ENCODE results near the gene ASNSD1.

Gene ASNSD1

DNA sequence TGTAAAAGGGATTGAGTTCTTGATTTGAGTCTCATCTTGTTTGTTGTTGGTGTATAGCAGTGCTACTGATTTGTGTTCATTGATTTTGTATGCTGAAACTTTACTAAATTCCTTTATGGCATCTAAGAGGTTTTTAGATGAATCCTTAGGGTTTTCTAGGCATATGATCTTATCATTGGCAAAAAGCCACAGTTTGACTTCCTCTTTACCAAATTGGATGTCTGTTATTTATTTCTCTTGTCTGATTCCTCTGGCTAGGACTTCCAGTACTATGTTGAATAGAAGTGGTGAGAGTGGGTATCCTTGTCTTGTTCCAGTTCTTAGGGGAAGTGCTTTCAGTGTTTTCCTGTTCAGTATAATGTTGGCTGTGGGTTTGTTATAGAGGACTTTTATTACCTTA is 18.0 kb downstream of the ASNSD1 start:
- Histone ChIP-seq H3K4me1 (ENCODE audit: insufficient read depth, low read length, poor library complexity, severe bottlenecking) (no peaks in the 10 kb centered on the region), H3K9me3 (ENCODE audit: insufficient read depth, low read depth, low read length) (no peaks in the 10 kb centered on the region), H2AFZ (ENCODE audit: low read length) (no peak overlapping the region), H3K9ac (ENCODE audit: low read depth, low read length, poor library complexity, severe bottlenecking) (no peak overlapping the region), H4K20me1 (ENCODE audit: insufficient read depth, low read length, poor library complexity, severe bottlenecking) (no peaks in the 10 kb centered on the region), H3K9me2 (replicated peaks; ENCODE audit: low read depth, low read length) (no peaks in the 10 kb centered on the region), H3K4me2 (ENCODE audit: low read depth, low read length, poor library complexity, severe bottlenecking) (no peak overlapping the region), H3K4me3 (ENCODE audit: low read length, poor library complexity, severe bottlenecking) (no peak overlapping the region), H3K27me3 (ENCODE audit: insufficient read depth, low read length, poor library complexity, severe bottlenecking) (no peaks in the 10 kb centered on the region), H3K79me2 (ENCODE audit: insufficient read depth, low read length) (no peaks in the 10 kb centered on the region), H3K36me3 (ENCODE audit: insufficient read depth, low read length) (no peaks in the 10 kb centered on the region), H3F3A (ENCODE audit: low read depth) (no peaks in the 10 kb centered on the region)
- TF ChIP-seq, protein P1, sequence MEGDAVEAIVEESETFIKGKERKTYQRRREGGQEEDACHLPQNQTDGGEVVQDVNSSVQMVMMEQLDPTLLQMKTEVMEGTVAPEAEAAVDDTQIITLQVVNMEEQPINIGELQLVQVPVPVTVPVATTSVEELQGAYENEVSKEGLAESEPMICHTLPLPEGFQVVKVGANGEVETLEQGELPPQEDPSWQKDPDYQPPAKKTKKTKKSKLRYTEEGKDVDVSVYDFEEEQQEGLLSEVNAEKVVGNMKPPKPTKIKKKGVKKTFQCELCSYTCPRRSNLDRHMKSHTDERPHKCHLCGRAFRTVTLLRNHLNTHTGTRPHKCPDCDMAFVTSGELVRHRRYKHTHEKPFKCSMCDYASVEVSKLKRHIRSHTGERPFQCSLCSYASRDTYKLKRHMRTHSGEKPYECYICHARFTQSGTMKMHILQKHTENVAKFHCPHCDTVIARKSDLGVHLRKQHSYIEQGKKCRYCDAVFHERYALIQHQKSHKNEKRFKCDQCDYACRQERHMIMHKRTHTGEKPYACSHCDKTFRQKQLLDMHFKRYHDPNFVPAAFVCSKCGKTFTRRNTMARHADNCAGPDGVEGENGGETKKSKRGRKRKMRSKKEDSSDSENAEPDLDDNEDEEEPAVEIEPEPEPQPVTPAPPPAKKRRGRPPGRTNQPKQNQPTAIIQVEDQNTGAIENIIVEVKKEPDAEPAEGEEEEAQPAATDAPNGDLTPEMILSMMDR (conservative IDR thresholded peaks at IDR 0.05; ENCODE audit: low read length): no peak
- no peak for TF ChIP-seq EZH2phosphoT487 (IDR thresholded peaks at IDR 0.05; ENCODE audit: borderline replicate concordance)

DNA sequence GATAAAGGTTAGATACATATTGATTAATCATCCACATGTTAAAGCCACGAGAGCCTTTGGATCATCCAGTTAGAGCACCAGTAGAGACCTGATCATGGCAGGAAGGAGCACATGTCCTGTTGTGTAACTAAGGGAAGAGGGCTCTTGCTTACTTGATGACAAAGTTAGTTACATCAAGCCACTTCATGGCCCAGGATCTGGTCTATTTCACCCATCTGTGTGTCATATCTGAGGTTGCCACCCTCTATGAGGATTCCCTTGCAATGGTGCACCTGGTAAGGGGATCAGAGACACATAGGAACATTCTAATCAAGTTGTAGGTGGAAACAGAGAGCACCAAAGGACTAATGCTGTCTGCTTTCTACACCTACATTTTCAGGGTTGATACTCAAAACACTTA is 19.9 kb downstream of the ASNSD1 start:
- H3F3A ChIP-seq (ENCODE audit: low read depth): no peaks in the 10 kb centered on the region
- no peaks in the 10 kb centered on the region for H3K9me2 ChIP-seq (replicated peaks; ENCODE audit: low read depth, low read length)
- no peak for TF ChIP-seq EZH2phosphoT487 (IDR thresholded peaks at IDR 0.05; ENCODE audit: borderline replicate concordance)
- TF ChIP-seq, protein P1 (conservative IDR thresholded peaks at IDR 0.05; ENCODE audit: low read length): no peak
- H3K36me3 ChIP-seq (ENCODE audit: insufficient read depth, low read length): no peaks in the 10 kb centered on the region
- H3K27me3 ChIP-seq (ENCODE audit: insufficient read depth, low read length, poor library complexity, severe bottlenecking): no peaks in the 10 kb centered on the region
- no peaks in the 10 kb centered on the region for H3K79me2 ChIP-seq (ENCODE audit: insufficient read depth, low read length)
- H2AFZ ChIP-seq (ENCODE audit: low read length): no peak overlapping the region
- no peaks in the 10 kb centered on the region for H3K9me3 ChIP-seq (ENCODE audit: insufficient read depth, low read depth, low read length)
- no peak overlapping the region for H3K4me2 ChIP-seq (ENCODE audit: low read depth, low read length, poor library complexity, severe bottlenecking)
- no peaks in the 10 kb centered on the region for H4K20me1 ChIP-seq (ENCODE audit: insufficient read depth, low read length, poor library complexity, severe bottlenecking)
- H3K4me1 ChIP-seq (ENCODE audit: insufficient read depth, low read length, poor library complexity, severe bottlenecking): peaks cover 10% of the 10 kb centered on the region
- no peak overlapping the region for H3K4me3 ChIP-seq (ENCODE audit: low read length, poor library complexity, severe bottlenecking)
- H3K9ac ChIP-seq (ENCODE audit: low read depth, low read length, poor library complexity, severe bottlenecking): no peak overlapping the region

DNA sequence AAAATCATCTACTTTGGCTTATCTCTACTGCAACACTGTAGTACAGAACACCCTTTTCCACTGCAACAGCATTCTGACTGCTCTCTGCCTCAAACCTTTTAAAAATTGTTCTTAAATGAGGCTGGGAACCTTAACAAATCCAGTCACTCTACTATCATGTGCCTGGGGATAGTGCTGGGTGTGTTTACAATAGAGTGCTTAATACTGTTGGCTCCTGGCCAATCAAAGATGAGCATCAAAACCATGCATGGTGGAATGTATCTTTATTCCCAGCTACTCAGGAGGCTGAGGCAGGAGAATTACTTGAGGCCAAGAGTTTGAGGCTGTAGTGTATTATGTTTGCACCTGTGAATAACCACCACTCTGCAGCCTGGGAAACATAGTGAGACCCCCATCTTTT is 20.6 kb downstream of the ASNSD1 start:
- peaks cover 13% of the 10 kb centered on the region for H3K4me1 ChIP-seq (ENCODE audit: insufficient read depth, low read length, poor library complexity, severe bottlenecking)
- H2AFZ ChIP-seq (ENCODE audit: low read length): no peak overlapping the region
- no peak overlapping the region for H3K4me2 ChIP-seq (ENCODE audit: low read depth, low read length, poor library complexity, severe bottlenecking)
- H3K9me3 ChIP-seq (ENCODE audit: insufficient read depth, low read depth, low read length): no peaks in the 10 kb centered on the region
- no peaks in the 10 kb centered on the region for H4K20me1 ChIP-seq (ENCODE audit: insufficient read depth, low read length, poor library complexity, severe bottlenecking)
- H3K9ac ChIP-seq (ENCODE audit: low read depth, low read length, poor library complexity, severe bottlenecking): no peak overlapping the region
- H3K27me3 ChIP-seq (ENCODE audit: insufficient read depth, low read length, poor library complexity, severe bottlenecking): no peaks in the 10 kb centered on the region
- no peaks in the 10 kb centered on the region for H3K9me2 ChIP-seq (replicated peaks; ENCODE audit: low read depth, low read length)
- H3K79me2 ChIP-seq (ENCODE audit: insufficient read depth, low read length): no peaks in the 10 kb centered on the region
- H3F3A ChIP-seq (ENCODE audit: low read depth): no peaks in the 10 kb centered on the region
- TF ChIP-seq EZH2phosphoT487 (IDR thresholded peaks at IDR 0.05; ENCODE audit: borderline replicate concordance): no peak
- TF ChIP-seq, protein P1 (conservative IDR thresholded peaks at IDR 0.05; ENCODE audit: low read length): no peak
- H3K36me3 ChIP-seq (ENCODE audit: insufficient read depth, low read length): no peaks in the 10 kb centered on the region
- no peak overlapping the region for H3K4me3 ChIP-seq (ENCODE audit: low read length, poor library complexity, severe bottlenecking)

All from Loucy (cell line).